K562 (cell line): ENCODE data around the gene PRSS22. TPM values are rescaled to one million over a fixed set of nuclear protein-coding genes. Genes with fewer than 3 reads are reported as not detected.

Experiments used
- ATAC-seq: fragments of 200-7000 bp; cut with Tn5 transposase; 3 replicates; pipeline ENCODE4 v1.9.1; 2020; ENCODE audit warnings: moderate library complexity
- BruUV-seq: library from RNA; stranded (reverse); fragments of 400-500 nt; replicated peaks from 2 replicates; lab custom pipeline; 2021; lab: Mats Ljungman, UMichigan
- CTCF ChIA-PET: fragments of 300-600 bp; formaldehyde crosslinking; extraction: SDS; loops from one replicate; lab custom pipeline; 2021; ENCODE audit warnings: low intra/inter-chr PET ratio; lab: Yijun Ruan, JAX
- POLR2A ChIA-PET: fragments of 300-600, 350-650 bp; sonication (Branson Sonifier 250); formaldehyde crosslinking; extraction: SDS; loops from one replicate; lab custom pipeline; 2021; ENCODE audit warnings: antibody characterized with exemption, inconsistent platforms; lab: Yijun Ruan, JAX
- DNase-seq, 4 experiments: peaks; one replicate each; pipeline versions ENCODE4 v3.0.0 to v3.0.0-alpha.2; 2011 to 2018; ENCODE audit warnings: low spot score in 3 of 4, mixed read lengths in 3 of 4; ENCODE audit errors: extremely low read depth in 1 of 4
- FAIRE-seq: peaks from 2 replicates; lab custom pipeline; 2011; peaks lifted over from hg19 to GRCh38; lab: Jason Lieb, UNC
- H2AFZ ChIP-seq: 2 replicates; pipeline ENCODE4 v1.6.0; 2011; ENCODE audit warnings: low read depth, low read length, control low read depth, inconsistent platforms
- H3K27ac ChIP-seq: fragments of 200-600 bp; 3 replicates; pipeline ENCODE4 v1.8.0; 2011; ENCODE audit warnings: low read depth, mild to moderate bottlenecking, control low read depth, inconsistent platforms, low read length, moderate library complexity, mixed read lengths; ENCODE audit errors: extremely low read depth
- H3K27me3 ChIP-seq, 2 experiments: fragments of 300-600 bp in 1 of 2; 2 replicates in 1 of 2; 3 replicates in 1 of 2; pipeline versions ENCODE4 v1.6.0 to v1.8.0; 2011; ENCODE audit warnings: inconsistent platforms in 2 of 2, low read length in 2 of 2, mild to moderate bottlenecking in 1 of 2, mixed read lengths in 1 of 2, moderate library complexity in 1 of 2; ENCODE audit not compliant: control insufficient read depth in 2 of 2, insufficient read depth in 2 of 2
- H3K36me3 ChIP-seq: fragments of 300-600 bp; 3 replicates; pipeline ENCODE4 v1.8.0; 2011; ENCODE audit warnings: mild to moderate bottlenecking, low read length, inconsistent platforms; ENCODE audit not compliant: control insufficient read depth, insufficient read depth
- H3K4me1 ChIP-seq, 2 experiments: fragments of 200-600 bp in 1 of 2; replicated peaks in 1 of 2; 2 replicates in 1 of 2; 3 replicates in 1 of 2; pipeline versions ENCODE4 v1.5.1 to v1.8.0; 2011; ENCODE audit warnings: inconsistent platforms in 2 of 2, low read length in 2 of 2, mild to moderate bottlenecking in 1 of 2, mixed read lengths in 1 of 2, moderate library complexity in 1 of 2; ENCODE audit not compliant: control insufficient read depth in 2 of 2, insufficient read depth in 2 of 2
- H3K4me2 ChIP-seq: 2 replicates; pipeline ENCODE4 v1.6.1; 2011; ENCODE audit warnings: low read length, control low read depth, inconsistent platforms, mixed read lengths; ENCODE audit not compliant: insufficient read depth
- H3K4me3 ChIP-seq: fragments of 200-600 bp; sonication (generic), shearing (Covaris generic); 2 replicates; pipeline ENCODE4 v1.5.1; 2016; ENCODE audit warnings: control low read depth, inconsistent platforms
- H3K79me2 ChIP-seq: fragments of 200-600 bp; 3 replicates; pipeline ENCODE4 v1.8.0; 2011; ENCODE audit warnings: low read length, inconsistent platforms; ENCODE audit not compliant: control insufficient read depth, insufficient read depth
- H3K9ac ChIP-seq, 2 experiments: 2 replicates each; pipeline versions ENCODE4 v1.6.0 to v1.6.1; 2011; ENCODE audit warnings: low read depth in 2 of 2, low read length in 2 of 2, control low read depth in 1 of 2, inconsistent platforms in 1 of 2, mild to moderate bottlenecking in 1 of 2, mixed read lengths in 1 of 2; ENCODE audit not compliant: insufficient read depth in 1 of 2
- H3K9me1 ChIP-seq: one replicate; pipeline ENCODE4 v1.6.0; 2011; ENCODE audit warnings: inconsistent platforms, mild to moderate bottlenecking, low read length, moderate library complexity; ENCODE audit not compliant: control insufficient read depth, insufficient read depth
- H3K9me3 ChIP-seq: replicated peaks from 2 replicates; pipeline ENCODE4 v1.5.1; 2011; ENCODE audit warnings: low read depth, low read length, inconsistent platforms; ENCODE audit not compliant: control insufficient read depth, insufficient read depth
- H4K20me1 ChIP-seq: replicated peaks from 2 replicates; pipeline ENCODE4 v1.6.1; 2011; ENCODE audit warnings: low read length, inconsistent platforms, mixed read lengths; ENCODE audit not compliant: control insufficient read depth, insufficient read depth
- CBFA2T3 ChIP-seq: fragments of 450-650 bp; IDR thresholded peaks from 2 replicates; pipeline ENCODE4 v1.6.1; 2017
- CTBP1 ChIP-seq: fragments of 450-650 bp; IDR thresholded peaks from 2 replicates; pipeline ENCODE4 v1.6.1; 2016; ENCODE audit warnings: borderline replicate concordance
- ESRRA ChIP-seq: fragments of 450-650 bp; IDR thresholded peaks from 2 replicates; pipeline ENCODE4 v1.6.1; 2014; ENCODE audit warnings: low read depth, mild to moderate bottlenecking, moderate library complexity, borderline replicate concordance
- KLF10 ChIP-seq: fragments of 250-450 bp; sonication (Bioruptor Pico); IDR thresholded peaks from 2 replicates; pipeline ENCODE4 v1.6.1; 2021; ENCODE audit warnings: matching md5 sums
- MCM3 ChIP-seq: fragments of 450-650 bp; IDR thresholded peaks from 2 replicates; pipeline ENCODE4 v1.6.1; 2016
- MECOM ChIP-seq: fragments of 250-450 bp; sonication (Bioruptor Pico); IDR thresholded peaks from 2 replicates; pipeline ENCODE4 v1.8.0; 2022; ENCODE audit warnings: inconsistent platforms
- REST ChIP-seq, 2 experiments: fragments of 450-650 bp; formaldehyde crosslinking in 1 of 2; IDR thresholded peaks; 2 replicates each; pipeline versions ENCODE4 v1.4.0 to v1.6.1; 2014 to 2020; ENCODE audit warnings: mild to moderate bottlenecking in 2 of 2, borderline replicate concordance in 1 of 2, low read depth in 1 of 2
- SMARCA4 ChIP-seq: fragments of 450-650 bp; IDR thresholded peaks from 2 replicates; pipeline ENCODE4 v1.6.1; 2016
- SRSF3 ChIP-seq: fragments of 200-400 bp; formaldehyde crosslinking; IDR thresholded peaks from 2 replicates; pipeline ENCODE4 v1.6.1; 2016; ENCODE audit warnings: mild to moderate bottlenecking, low read length, moderate library complexity; ENCODE audit not compliant: insufficient read depth
- TCF3 ChIP-seq: sonication (generic); formaldehyde crosslinking; IDR thresholded peaks from 2 replicates; pipeline ENCODE4 v1.4.0; 2020; ENCODE audit warnings: mild to moderate bottlenecking, missing genetic modification reagents
- TEAD4 ChIP-seq, 2 experiments: sonication (generic) in 1 of 2; formaldehyde crosslinking in 1 of 2; IDR thresholded peaks; 2 replicates each; pipeline versions ENCODE4 v1.6.1 to v1.8.0; 2012 to 2022; ENCODE audit warnings: borderline replicate concordance in 1 of 2, inconsistent platforms in 1 of 2, low read length in 1 of 2, mild to moderate bottlenecking in 1 of 2, missing genetic modification reagents in 1 of 2
- TRIM28 ChIP-seq: fragments of 450-650 bp; IDR thresholded peaks from 2 replicates; pipeline ENCODE4 v1.6.1; 2017
- U2AF2 ChIP-seq: fragments of 200-400 bp; formaldehyde crosslinking; optimal IDR thresholded peaks from 2 replicates; pipeline ENCODE3; 2017; ENCODE audit warnings: low read depth, mild to moderate bottlenecking, low read length
- ZNF175 ChIP-seq: fragments of 200-800 bp; sonication (Bioruptor generic); IDR thresholded peaks from 2 replicates; pipeline ENCODE4 v1.6.1; 2016; ENCODE audit warnings: low read depth, mild to moderate bottlenecking, missing genetic modification characterization, missing compliant biosample characterization
- WGBS: fragments of 100-300 bp; shearing (Covaris generic); methylation state at CpG from one replicate; pipeline ENCODE4 v1.1.6; 2016; ENCODE audit warnings: low coverage, mixed read lengths; ENCODE audit not compliant: insufficient coverage; ENCODE audit errors: missing lambda C conversion rate; 5-methylcytosine and 5-hydroxymethylcytosine counted together
- in situ Hi-C: fragments of 300-500 bp; cut with MboI; formaldehyde crosslinking; loops from 4 replicates; pipeline ENCODE4 v1.15.0; 2018; ENCODE audit warnings: inconsistent platforms, mixed read lengths
- intact Hi-C: fragments of 100-400 bp; cut with micrococcal nuclease; formaldehyde crosslinking; loops from 2 replicates; pipeline ENCODE4 v1.14.2; 2022
- polyA plus RNA-seq, 8 experiments: library from polyadenylated mRNA; depleted of rRNA in 4 of 8; stranded (reverse) in 5 of 8; unstranded in 3 of 8; fragments of >200 nt; fragmentation: Nextera tagmentation in 2 of 8; fragmentation: Illumina TruSeq in 1 of 8; extraction: Ambion mirVana in 2 of 8; extraction: Trizol in 1 of 8; gene quantifications; 2 replicates each; pipeline versions ENCODE4 v1.2.1 to v1.2.3, GENCODE V29; 2011 to 2014; ENCODE audit warnings: inconsistent platforms in 1 of 8, missing spikeins in 1 of 8
- total RNA-seq, 7 experiments: library from RNA; depleted of rRNA in 6 of 7; stranded (reverse); fragments of >200 nt in 6 of 7; fragmentation: Illumina TruSeq in 2 of 7; extraction: Trizol in 2 of 7; gene quantifications; 2 replicates each; pipeline versions ENCODE4 v1.2.1 to v1.2.3, GENCODE V29; 2011 to 2021; ENCODE audit warnings: low replicate concordance in 1 of 7

PRSS22 gene
- total and polyA plus RNA-seq, 9 of the 15 experiments (the other 6 are each of a cell fraction or from before 2014, with no cell fraction given): 0.13 to 0.42 TPM; not detected in 7

GRCh38 chr16:2835638-2836493, 22.1 kb downstream of the PRSS22 start:
- in situ Hi-C loops (loop anchor here (5.0 kb wide), 2 partner anchors 36 to 91 kb away; no protein-coding TSS in a partner anchor), intact Hi-C loops (loop anchor here (5.0 kb wide), 1 partner anchor 81 kb away; no protein-coding TSS in a partner anchor)
- no peak for DNase-seq
- WGBS: 4% methylated on average over 22 of the region's 22 CpGs
- BruUV-seq: no TSS peak
- Histone ChIP-seq H3K4me2 (no peak overlapping the region), H3K27ac (no peak overlapping the region), H3K4me1 (peaks cover 0 to 30% of the 10 kb centered on the region in 2 experiments; a peak in 3 of 5 replicates), H2AFZ (no peak overlapping the region), H3K4me3 (no peak overlapping the region), H4K20me1 (no peaks in the 10 kb centered on the region; the same call in 1 of the 2 replicates), H3K9me1 (no peaks in the 10 kb centered on the region), H3K27me3 (peaks cover 19 to 45% of the 10 kb centered on the region in 2 experiments), H3K79me2 (no peaks in the 10 kb centered on the region), H3K9me3 (no peaks in the 10 kb centered on the region), H3K9ac (peak overlapping the region in 1 of 2 experiments; percentile 11; a peak in 1 of 4 replicates), H3K36me3 (no peaks in the 10 kb centered on the region)
- POLR2A ChIA-PET: no interaction called here
- no peak; the same call in 2 of the 3 replicates for ATAC-seq
- no peak for FAIRE-seq
- CTCF ChIA-PET: interaction anchor here (0.6 kb wide), 1 partner anchor 224 kb away, joined by 3 read pairs; no protein-coding TSS in a partner anchor
- TF ChIP-seq U2AF2 (no peak), ZNF175 (0 out of 2 replicates have a peak, but pooled peaks have one; percentile 39), SMARCA4 (peak; percentile 59; the same call in 1 of the 2 replicates), TEAD4 (IDR thresholded peaks at IDR 0.05; ENCODE audit: low read length) (peak; percentile 57; the same call in 1 of the 2 replicates), TEAD4 (CRISPR knock-in tag; IDR thresholded peaks at IDR 0.05; ENCODE audit: borderline replicate concordance) (no peak), TRIM28 (no peak), SRSF3 (no peak), REST (IDR thresholded peaks at IDR 0.05; ENCODE audit: borderline replicate concordance) (no peak), REST (CRISPR knock-in tag; IDR thresholded peaks at IDR 0.05; ENCODE audit: low read depth) (no peak), CTBP1 (peak; percentile 61), KLF10 (no peak), ESRRA (peak; percentile 64; the same call in 1 of the 2 replicates), CBFA2T3 (peak; percentile 43; the same call in 1 of the 2 replicates), TCF3 (CRISPR knock-in tag) (peak; percentile 34; the same call in 1 of the 2 replicates), MECOM (CRISPR knock-in tag) (no peak), MCM3 (no peak)
